IMR-90 (cell line): ENCODE data around the gene SRMS. TPM values are rescaled to one million over a fixed set of nuclear protein-coding genes. Genes with fewer than 3 reads are reported as not detected.

ENCODE experiments used
- ATAC-seq: fragments of 200-7000 bp; cut with Tn5 transposase; 2 replicates; pipeline ENCODE4 v1.9.1; 2020; ENCODE audit warnings: low read depth, mild to moderate bottlenecking, moderate library complexity
- BruUV-seq: library from RNA; stranded (reverse); fragments of 400-500 nt; replicated peaks from 2 replicates; lab custom pipeline; 2021; lab: Mats Ljungman, UMichigan
- CTCF ChIA-PET: fragments of 300-600 bp; formaldehyde crosslinking; extraction: SDS; loops from one replicate; lab custom pipeline; 2021; ENCODE audit warnings: antibody characterized with exemption; lab: Yijun Ruan, JAX
- POLR2A ChIA-PET: fragments of 300-600 bp; sonication (Branson Sonifier 250); formaldehyde crosslinking; loops from one replicate; lab custom pipeline; 2022; ENCODE audit warnings: antibody characterized with exemption; ENCODE audit not compliant: unreplicated experiment; lab: Charles Lee
- DNase-seq: peaks from one replicate; pipeline ENCODE4 v3.0.0; 2013
- H2AFZ ChIP-seq: replicated peaks from 2 replicates; pipeline ENCODE3; 2013; ENCODE audit warnings: low read length, mild to moderate bottlenecking; ENCODE audit not compliant: poor library complexity
- H2AK5ac ChIP-seq: 2 replicates; pipeline ENCODE4 v1.6.1; 2013; ENCODE audit warnings: low read depth, low read length, inconsistent platforms
- H2AK9ac ChIP-seq: replicated peaks from 2 replicates; pipeline ENCODE3; 2013; ENCODE audit warnings: mild to moderate bottlenecking, low read depth, low read length, moderate library complexity; ENCODE audit not compliant: poor library complexity
- H2BK120ac ChIP-seq: 2 replicates; pipeline ENCODE4 v1.6.1; 2013; ENCODE audit warnings: low read depth, low read length, inconsistent platforms
- H2BK15ac ChIP-seq: 3 replicates; pipeline ENCODE4 v1.6.1; 2013; ENCODE audit warnings: low read depth, low read length, inconsistent platforms
- H2BK20ac ChIP-seq: 2 replicates; pipeline ENCODE4 v1.6.1; 2013; ENCODE audit warnings: low read depth, mild to moderate bottlenecking, inconsistent platforms, low read length, moderate library complexity
- H2BK5ac ChIP-seq: 2 replicates; pipeline ENCODE4 v1.6.1; 2013; ENCODE audit warnings: mild to moderate bottlenecking, low read depth, low read length, inconsistent platforms; ENCODE audit not compliant: poor library complexity, severe bottlenecking
- H3K14ac ChIP-seq: replicated peaks from 2 replicates; pipeline ENCODE4 v1.6.1; 2013; ENCODE audit warnings: low read depth, low read length, inconsistent platforms
- H3K18ac ChIP-seq: 2 replicates; pipeline ENCODE4 v1.6.1; 2013; ENCODE audit warnings: low read depth, low read length, control low read depth
- H3K23ac ChIP-seq: 2 replicates; pipeline ENCODE4 v1.6.1; 2013; ENCODE audit warnings: low read depth, low read length, inconsistent platforms
- H3K27ac ChIP-seq: 2 replicates; pipeline ENCODE4 v1.5.1; 2013; ENCODE audit warnings: mild to moderate bottlenecking, control low read depth, low read length; ENCODE audit not compliant: insufficient read depth
- H3K27me3 ChIP-seq: 2 replicates; pipeline ENCODE4 v1.6.1; 2013; ENCODE audit warnings: low read length; ENCODE audit not compliant: control insufficient read depth, insufficient read depth
- H3K36me3 ChIP-seq: 2 replicates; pipeline ENCODE4 v1.6.1; 2013; ENCODE audit warnings: low read length, mixed read lengths; ENCODE audit not compliant: control insufficient read depth, insufficient read depth
- H3K4ac ChIP-seq: 2 replicates; pipeline ENCODE4 v1.6.1; 2013; ENCODE audit warnings: low read depth, low read length, inconsistent platforms
- H3K4me1 ChIP-seq: 2 replicates; pipeline ENCODE4 v1.6.1; 2013; ENCODE audit warnings: low read length, mixed read lengths; ENCODE audit not compliant: control insufficient read depth, insufficient read depth
- H3K4me2 ChIP-seq: 2 replicates; pipeline ENCODE4 v1.6.1; 2013; ENCODE audit warnings: low read depth, mild to moderate bottlenecking, control low read depth, low read length, moderate library complexity
- H3K4me3 ChIP-seq: 2 replicates; pipeline ENCODE4 v1.5.1; 2013; ENCODE audit warnings: low read depth, mild to moderate bottlenecking, control low read depth, low read length, moderate library complexity; ENCODE audit not compliant: insufficient read depth
- H3K56ac ChIP-seq: 2 replicates; pipeline ENCODE4 v1.6.1; 2013; ENCODE audit warnings: low read length, inconsistent platforms; ENCODE audit not compliant: insufficient read depth; ENCODE audit errors: extremely low read depth
- H3K79me1 ChIP-seq, 2 experiments: 2 replicates each; pipeline ENCODE4 v1.6.1; 2013; ENCODE audit warnings: low read length in 2 of 2, inconsistent platforms in 1 of 2, low read depth in 1 of 2
- H3K9ac ChIP-seq: 2 replicates; pipeline ENCODE4 v1.6.1; 2013; ENCODE audit warnings: low read depth, low read length, control low read depth
- H3K9me1 ChIP-seq: 2 replicates; pipeline ENCODE4 v1.6.1; 2013; ENCODE audit warnings: low read length, inconsistent platforms; ENCODE audit not compliant: insufficient read depth
- H3K9me3 ChIP-seq: 2 replicates; pipeline ENCODE4 v1.6.1; 2013; ENCODE audit warnings: low read length; ENCODE audit not compliant: control insufficient read depth, insufficient read depth
- H4K20me1 ChIP-seq: 2 replicates; pipeline ENCODE4 v1.6.1; 2013; ENCODE audit warnings: low read length, inconsistent platforms; ENCODE audit not compliant: insufficient read depth
- H4K5ac ChIP-seq: 2 replicates; pipeline ENCODE4 v1.6.1; 2013; ENCODE audit warnings: mild to moderate bottlenecking, low read depth, low read length, control low read depth
- H4K8ac ChIP-seq, 2 experiments: 2 replicates each; pipeline ENCODE4 v1.6.1; 2013; ENCODE audit warnings: low read depth in 2 of 2, low read length in 2 of 2, control low read depth in 1 of 2, inconsistent platforms in 1 of 2
- H4K91ac ChIP-seq: 2 replicates; pipeline ENCODE4 v1.6.1; 2013; ENCODE audit warnings: low read depth, low read length, inconsistent platforms; ENCODE audit not compliant: insufficient read depth
- CHD1 ChIP-seq: IDR thresholded peaks from 2 replicates; pipeline ENCODE4 v1.6.1; 2012; ENCODE audit warnings: low read depth, low read length, improper control_type of control experiment
- FOS ChIP-seq: fragments of 150-350 bp; IDR thresholded peaks from 2 replicates; pipeline ENCODE4 v1.6.1; 2016; ENCODE audit warnings: low read depth, low read length
- MAFK ChIP-seq: IDR thresholded peaks from 2 replicates; pipeline ENCODE4 v1.6.1; 2012; ENCODE audit warnings: low read depth, low read length, improper control_type of control experiment
- MXI1 ChIP-seq: IDR thresholded peaks from 2 replicates; pipeline ENCODE4 v1.6.1; 2012; ENCODE audit warnings: low read depth, mild to moderate bottlenecking, low read length, moderate library complexity, borderline replicate concordance
- RAD21 ChIP-seq: IDR thresholded peaks from 2 replicates; pipeline ENCODE4 v1.6.1; 2012; ENCODE audit warnings: low read length, improper control_type of control experiment
- RCOR1 ChIP-seq: IDR thresholded peaks from 2 replicates; pipeline ENCODE4 v1.6.1; 2012; ENCODE audit warnings: mild to moderate bottlenecking, low read length, improper control_type of control experiment; ENCODE audit not compliant: insufficient replicate concordance
- RFX5 ChIP-seq: IDR thresholded peaks from 2 replicates; pipeline ENCODE4 v1.8.0; 2012; ENCODE audit warnings: low read depth, mild to moderate bottlenecking, low read length, moderate library complexity
- SMC3 ChIP-seq: fragments of 150-350 bp; IDR thresholded peaks from 2 replicates; pipeline ENCODE4 v1.6.1; 2016; ENCODE audit warnings: low read depth, mild to moderate bottlenecking, antibody characterized with exemption, low read length, moderate library complexity
- WGBS, 2 experiments: methylation state at CpG; one replicate each; pipeline versions ENCODE4 v1.1.5 to v1.1.7; 2013; ENCODE audit warnings: missing lambda C conversion rate in 2 of 2; ENCODE audit not compliant: insufficient read length in 1 of 2; ENCODE audit errors: extremely low coverage in 2 of 2; 5-methylcytosine and 5-hydroxymethylcytosine counted together
- dilution Hi-C: fragments of 300-500 bp; cut with HindIII; formaldehyde crosslinking; loops from one replicate; pipeline ENCODE4 v1.14.3; 2018; ENCODE audit warnings: low sequenced_read_pairs; ENCODE audit not compliant: unreplicated experiment
- in situ Hi-C: fragments of 300-500 bp; cut with MboI; formaldehyde crosslinking; loops from 3 replicates; pipeline ENCODE4 v1.14.3; 2019; ENCODE audit warnings: low sequenced_read_pairs, inconsistent platforms, mixed read lengths
- intact Hi-C: fragments of 100-400 bp; cut with micrococcal nuclease; formaldehyde crosslinking; loops from 2 replicates; pipeline ENCODE4 v1.10.0; 2022
- polyA plus RNA-seq, 3 experiments: library from polyadenylated mRNA; depleted of rRNA; stranded (reverse); fragments of >200 nt; gene quantifications; 2 replicates each; pipeline ENCODE4 v1.2.3, GENCODE V29; 2012; ENCODE audit warnings: low replicate concordance in 1 of 3
- total RNA-seq: library from RNA; depleted of rRNA; stranded (reverse); fragments of >200 nt; gene quantifications from 2 replicates; pipeline ENCODE4 v1.2.3, GENCODE V29; 2012

SRMS gene
- total and polyA plus RNA-seq, 2 of the 4 experiments (the other 2 are of a cell fraction): not detected

DNA sequence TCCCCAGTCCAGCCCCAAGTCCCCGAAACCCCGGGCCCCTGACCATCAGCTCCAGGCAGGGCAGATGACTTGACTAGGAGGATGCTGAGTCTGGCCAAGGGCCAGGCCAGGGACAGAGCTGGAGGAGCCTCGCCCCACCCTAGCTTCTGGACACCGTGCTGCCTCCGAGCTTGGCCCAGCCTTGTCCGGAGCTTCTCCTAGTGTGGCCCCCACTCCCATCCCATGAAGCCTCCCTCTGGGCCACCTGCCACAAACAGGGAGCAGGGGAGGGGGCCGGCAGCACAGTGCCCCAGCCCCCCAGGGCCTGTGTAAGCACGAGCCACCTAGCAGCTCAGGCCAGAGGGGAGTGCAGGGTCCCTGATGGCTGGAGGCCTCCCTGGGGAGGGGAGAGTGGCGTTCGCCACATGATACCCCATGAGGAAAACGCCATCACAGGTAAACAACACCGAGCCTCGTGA is 54.0 kb downstream of the SRMS start:
- WGBS, 2 experiments: 74% methylated on average over 5 of the region's 13 CpGs; no CpG with 5 or more reads in 1 of the 2 experiments
- H3K56ac ChIP-seq: no peak overlapping the region
- no peak overlapping the region for H2AK5ac ChIP-seq
- intact Hi-C loops (no loop called here), in situ Hi-C loops (no loop called here), dilution Hi-C loops (no loop called here)
- no peak overlapping the region for H4K8ac ChIP-seq
- no peak overlapping the region for H3K23ac ChIP-seq
- no peak overlapping the region for H2AFZ ChIP-seq
- H4K20me1 ChIP-seq: peaks cover 4% of the 10 kb centered on the region
- no peak overlapping the region for H4K91ac ChIP-seq
- H2BK15ac ChIP-seq: no peak overlapping the region
- no peak overlapping the region for H2BK120ac ChIP-seq
- no peak for TF ChIP-seq FOS
- no peak for TF ChIP-seq RCOR1
- no peak for TF ChIP-seq RAD21
- no peak for TF ChIP-seq MXI1
- TF ChIP-seq CHD1: no peak
- TF ChIP-seq MAFK: no peak
- no peak for TF ChIP-seq SMC3
- TF ChIP-seq RFX5: no peak
- peaks cover 10% of the 10 kb centered on the region; the same call in 1 of the 2 replicates for H3K27me3 ChIP-seq
- H3K9me1 ChIP-seq: no peaks in the 10 kb centered on the region
- no peaks in the 10 kb centered on the region for H3K9me3 ChIP-seq
- no peak overlapping the region for H2BK20ac ChIP-seq
- H2AK9ac ChIP-seq: no peak overlapping the region
- no peak overlapping the region for H3K18ac ChIP-seq
- no peak overlapping the region for H4K5ac ChIP-seq
- no peak overlapping the region for H3K4me2 ChIP-seq
- no TSS peak for BruUV-seq
- no peak overlapping the region for H3K4me3 ChIP-seq
- H3K9ac ChIP-seq: no peak overlapping the region
- no peaks in the 10 kb centered on the region for H3K36me3 ChIP-seq
- DNase-seq: no peak
- no peaks in the 10 kb centered on the region for H3K4me1 ChIP-seq
- no peak overlapping the region for H2BK5ac ChIP-seq
- ChIA-PET CTCF (no interaction called here), POLR2A (no interaction called here)
- no peak overlapping the region for H3K14ac ChIP-seq
- no peaks in the 10 kb centered on the region for H3K79me1 ChIP-seq
- H3K4ac ChIP-seq: no peak overlapping the region
- no peak for ATAC-seq
- H3K27ac ChIP-seq: no peak overlapping the region
